ENCODE results near the gene HCN2. TPM values are rescaled to one million over a fixed set of nuclear protein-coding genes. Genes with fewer than 3 reads are reported as not detected.

The HCN2 gene
- total RNA-seq, 4 donors from 2014 or later, result 0.12 to 0.27 (median 0.21) TPM

DNA sequence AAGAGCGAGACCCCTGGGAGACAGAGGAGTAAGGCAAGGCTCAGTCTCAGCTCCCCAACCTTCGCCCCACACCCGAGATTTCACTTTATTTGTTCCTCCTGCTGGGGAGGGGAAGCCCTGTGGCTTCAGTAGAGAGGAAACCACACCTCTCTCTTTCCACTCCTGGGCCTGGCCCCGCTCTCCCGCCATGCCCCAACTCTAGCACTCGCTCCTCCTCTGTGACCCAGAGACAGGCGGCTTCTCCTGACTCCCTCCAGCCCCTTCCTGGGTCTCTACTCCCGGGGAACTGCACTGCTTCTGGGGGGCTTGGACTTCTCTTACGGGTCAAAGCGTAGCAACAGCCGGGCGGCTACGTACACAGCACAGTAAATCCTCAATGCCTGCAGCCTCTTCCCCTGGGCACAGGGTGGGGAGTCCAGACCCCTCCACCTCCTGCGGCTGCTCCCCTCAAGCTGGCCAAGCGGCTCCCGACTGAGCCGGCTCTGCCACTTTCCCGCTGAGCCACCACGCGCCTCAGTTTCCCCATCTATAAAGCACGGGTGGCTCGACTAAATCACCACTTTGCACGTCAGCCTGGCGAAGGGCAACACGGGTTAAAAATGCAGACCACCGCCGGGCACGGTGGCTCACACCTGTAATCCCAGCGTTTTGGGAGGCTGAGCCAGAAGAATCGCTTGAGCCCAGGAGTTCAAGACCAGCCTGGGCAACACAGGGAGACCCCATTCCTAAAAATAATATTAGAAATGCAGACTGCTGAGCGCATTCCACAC is 71.9 kb downstream of the HCN2 start:
- TF ChIP-seq POLR2AphosphoS5 (IDR thresholded peaks at IDR 0.05) (no peak), POLR2A (IDR thresholded peaks at IDR 0.05) (no peak), EP300 (IDR thresholded peaks at IDR 0.05) (no peak)
- TF ChIP-seq, protein P1, sequence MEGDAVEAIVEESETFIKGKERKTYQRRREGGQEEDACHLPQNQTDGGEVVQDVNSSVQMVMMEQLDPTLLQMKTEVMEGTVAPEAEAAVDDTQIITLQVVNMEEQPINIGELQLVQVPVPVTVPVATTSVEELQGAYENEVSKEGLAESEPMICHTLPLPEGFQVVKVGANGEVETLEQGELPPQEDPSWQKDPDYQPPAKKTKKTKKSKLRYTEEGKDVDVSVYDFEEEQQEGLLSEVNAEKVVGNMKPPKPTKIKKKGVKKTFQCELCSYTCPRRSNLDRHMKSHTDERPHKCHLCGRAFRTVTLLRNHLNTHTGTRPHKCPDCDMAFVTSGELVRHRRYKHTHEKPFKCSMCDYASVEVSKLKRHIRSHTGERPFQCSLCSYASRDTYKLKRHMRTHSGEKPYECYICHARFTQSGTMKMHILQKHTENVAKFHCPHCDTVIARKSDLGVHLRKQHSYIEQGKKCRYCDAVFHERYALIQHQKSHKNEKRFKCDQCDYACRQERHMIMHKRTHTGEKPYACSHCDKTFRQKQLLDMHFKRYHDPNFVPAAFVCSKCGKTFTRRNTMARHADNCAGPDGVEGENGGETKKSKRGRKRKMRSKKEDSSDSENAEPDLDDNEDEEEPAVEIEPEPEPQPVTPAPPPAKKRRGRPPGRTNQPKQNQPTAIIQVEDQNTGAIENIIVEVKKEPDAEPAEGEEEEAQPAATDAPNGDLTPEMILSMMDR (IDR thresholded peaks at IDR 0.05), result no peak
- Histone ChIP-seq H3K36me3 (peaks cover 0 to 15% of the 10 kb centered on the region in 2 donors), H3K27me3 (no peaks in the 10 kb centered on the region), H3K9me3 (no peaks in the 10 kb centered on the region), H3K4me3 (peak overlapping the region; percentile 79 to 88), H3K4me1 (peaks cover 0 to 80% (median 56%) of the 10 kb centered on the region in 3 donors), H3K27ac (peak overlapping the region in 3 of 4 donors; percentile 85 to 96 (median 96))
- ATAC-seq, result no peak
- 13 to 21% methylated on average over 4 to 9 of the region's 31 CpGs for WGBS, 2 donors (ENCODE audit: low coverage in 1 of 2)

- 0% methylated on average over 6 of the region's 81 CpGs; no CpG with 5 or more reads in 1 of the 2 donors for WGBS, 2 donors (ENCODE audit: low coverage in 1 of 2)
- no peaks in the 10 kb centered on the region for H3K27me3 ChIP-seq
- H3K36me3 ChIP-seq, result peaks cover 0 to 8% of the 10 kb centered on the region in 2 donors
- H3K4me1 ChIP-seq, result peaks cover 0 to 73% (median 50%) of the 10 kb centered on the region in 3 donors
- peak; percentile 1 for ATAC-seq
- no peaks in the 10 kb centered on the region for H3K9me3 ChIP-seq
- H3K4me3 ChIP-seq, result peak overlapping the region; percentile 79 to 88
- TF ChIP-seq POLR2A (IDR thresholded peaks at IDR 0.05), result no peak
- TF ChIP-seq POLR2AphosphoS5 (IDR thresholded peaks at IDR 0.05), result no peak
- TF ChIP-seq, protein P1 (IDR thresholded peaks at IDR 0.05), result no peak
- no peak for TF ChIP-seq EP300 (IDR thresholded peaks at IDR 0.05)
- H3K27ac ChIP-seq, result peak overlapping the region; percentile 60 to 96 (median 90)
Observed at GRCh38 chr19:662207-662961, 72.7 kb downstream of the HCN2 start.

GRCh38 chr19:662962-663681 is 73.4 kb downstream of the HCN2 start, which contains the start of gene RNF126:
RNF126 (minus strand) TSS chr19:663214; CDS start chr19:663121, 93 bp downstream.
- H3K27me3 ChIP-seq, result no peaks in the 10 kb centered on the region
- H3K9me3 ChIP-seq, result no peaks in the 10 kb centered on the region
- 0% methylated on average over 4 to 13 of the region's 97 CpGs for WGBS, 2 donors (ENCODE audit: low coverage in 1 of 2)
- TF ChIP-seq, protein P1 (IDR thresholded peaks at IDR 0.05), result peak in 1 of 4 experiments; percentile 8
- TF ChIP-seq POLR2AphosphoS5 (IDR thresholded peaks at IDR 0.05) (peak; percentile 81), EP300 (IDR thresholded peaks at IDR 0.05) (no peak), POLR2A (IDR thresholded peaks at IDR 0.05) (peak; percentile 41 to 84)
- peaks cover 0 to 65% (median 46%) of the 10 kb centered on the region in 3 donors for H3K4me1 ChIP-seq
- H3K27ac ChIP-seq, result peak within 1 kb of the TSS; percentile 83 to 96 (median 90)
- peak; percentile 88 for ATAC-seq
- peak within 1 kb of the TSS; percentile 79 to 88 for H3K4me3 ChIP-seq
- H3K36me3 ChIP-seq, result peaks cover 0 to 8% of the 10 kb centered on the region in 2 donors

- H3K27me3 ChIP-seq, result no peaks in the 10 kb centered on the region
- ATAC-seq, result no peak
- H3K4me3 ChIP-seq, result peak overlapping the region; percentile 24 to 88
- H3K27ac ChIP-seq, result peak overlapping the region; percentile 83 to 96 (median 90)
- WGBS, 2 donors (ENCODE audit: low coverage in 1 of 2), result 39% methylated on average over 11 of the region's 18 CpGs; no CpG with 5 or more reads in 1 of the 2 donors
- peaks cover 0 to 2% of the 10 kb centered on the region in 2 donors for H3K36me3 ChIP-seq
- H3K4me1 ChIP-seq, result peaks cover 0 to 60% (median 43%) of the 10 kb centered on the region in 3 donors
- TF ChIP-seq EP300 (IDR thresholded peaks at IDR 0.05) (no peak), POLR2A (IDR thresholded peaks at IDR 0.05) (no peak), POLR2AphosphoS5 (IDR thresholded peaks at IDR 0.05) (no peak)
- TF ChIP-seq, protein P1 (IDR thresholded peaks at IDR 0.05), result no peak
- no peaks in the 10 kb centered on the region for H3K9me3 ChIP-seq
Observed at GRCh38 chr19:663682-664117, 74.0 kb downstream of the HCN2 start.
